GM21717 (cell line): ENCODE measurements around the gene PDYN.
"Not testable (repeated sequence)": the region's sequence is repeated elsewhere in the genome, so short reads cannot be mapped to it uniquely, and the experiment has no call there.

ENCODE experiments used
- ATAC-seq: cut with Tn5 transposase; IDR thresholded peaks from one replicate; pipeline ENCODE4 v1.9.1; 2021; ENCODE audit warnings: mild to moderate bottlenecking, moderate library complexity; ENCODE audit not compliant: unreplicated experiment

Gene PDYN

DNA sequence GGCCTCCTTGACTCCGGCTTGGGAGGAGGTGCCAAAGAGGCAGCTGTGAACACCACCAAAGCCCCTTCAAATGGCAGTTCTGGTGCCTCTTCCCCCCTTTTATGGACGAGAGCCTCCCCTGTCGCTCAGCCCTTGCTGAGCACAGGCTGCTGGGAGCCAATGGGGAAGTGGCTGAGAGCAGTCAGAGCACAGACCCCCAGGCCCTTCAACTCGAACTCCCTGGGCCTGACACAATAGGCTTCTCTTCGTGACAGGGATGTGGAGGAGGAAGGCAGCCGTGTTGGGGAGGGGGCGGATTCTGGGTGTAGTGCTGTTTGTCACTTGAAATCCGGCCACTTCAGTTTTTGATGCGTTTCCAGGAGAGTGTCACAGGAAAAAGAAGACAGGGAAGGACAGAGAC lies at the start of gene PDYN:
TSS of gene PDYN (minus strand) at position 73 of the 400 bp plus-strand sequence. CDS start 10,974 bp downstream, outside the sequence.
- ATAC-seq: no peak

DNA sequence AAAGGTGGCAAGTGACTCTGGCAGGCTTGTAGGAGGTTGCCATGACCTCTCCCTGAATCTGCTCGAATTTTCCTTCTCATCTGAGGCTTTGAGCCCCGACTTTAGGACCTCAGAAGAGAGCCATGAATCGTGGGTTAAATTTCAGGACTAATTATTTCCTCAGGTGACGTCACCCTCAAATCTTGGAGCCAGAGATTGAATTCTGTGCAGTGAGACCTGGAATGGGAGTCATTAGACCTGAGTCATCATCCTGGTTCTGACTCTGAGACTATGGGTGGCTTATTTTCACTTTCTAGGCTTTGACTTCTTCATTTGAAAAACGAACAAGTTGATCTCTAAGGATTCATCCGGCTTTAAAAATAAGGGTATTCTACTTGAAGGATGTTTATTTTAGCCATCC lies 48.5 kb upstream of the PDYN start:
- no peak for ATAC-seq

DNA sequence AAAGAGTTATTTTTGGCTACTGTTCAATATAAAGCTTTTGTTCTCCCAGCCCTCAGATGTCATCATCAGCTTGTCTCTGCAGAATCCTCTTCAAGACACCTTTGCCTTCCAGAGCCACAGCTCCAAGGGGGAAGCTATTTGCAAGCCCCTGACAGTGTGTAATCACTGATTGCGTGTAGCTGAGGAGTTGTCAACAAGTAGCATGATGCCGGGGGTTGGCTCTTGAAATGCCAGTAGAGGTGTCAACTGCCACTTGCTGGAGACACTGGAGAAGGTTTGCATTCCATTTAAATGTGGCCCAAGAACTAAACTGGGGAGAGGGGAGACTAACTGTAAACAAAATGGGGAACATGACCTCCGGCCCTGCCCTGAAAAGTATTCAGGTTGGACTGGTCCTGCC lies 44.3 kb upstream of the PDYN start:
- no peak for ATAC-seq

DNA sequence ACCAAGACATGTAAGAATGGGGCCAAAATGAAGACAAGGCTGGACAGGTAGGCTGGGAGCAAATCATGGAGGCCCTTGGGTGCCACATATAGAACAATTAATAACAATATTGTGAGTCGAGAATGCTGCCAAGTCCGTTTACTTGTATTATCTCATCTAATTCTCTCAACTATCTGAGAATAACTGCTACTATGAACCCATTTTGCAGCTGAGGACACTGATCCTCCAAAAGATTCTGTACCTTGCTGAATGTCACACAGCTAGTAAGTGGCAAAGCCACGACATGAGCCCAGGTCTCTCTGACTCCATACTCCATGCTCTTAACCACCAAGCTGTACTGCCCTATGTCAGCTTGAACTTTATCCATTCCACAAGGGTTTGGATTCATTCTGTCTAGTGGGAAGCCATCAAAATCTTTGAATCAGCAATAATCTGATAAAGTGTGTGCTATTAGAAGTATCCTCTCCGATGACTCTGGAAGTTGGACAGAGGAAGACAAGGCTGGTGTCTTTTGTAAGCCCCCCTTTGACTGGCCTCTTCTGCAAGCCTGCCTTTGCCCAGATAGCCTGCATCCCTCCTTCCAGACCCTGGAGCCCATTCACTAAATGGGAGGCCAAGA lies 43.5 kb upstream of the PDYN start:
- no peak for ATAC-seq

DNA sequence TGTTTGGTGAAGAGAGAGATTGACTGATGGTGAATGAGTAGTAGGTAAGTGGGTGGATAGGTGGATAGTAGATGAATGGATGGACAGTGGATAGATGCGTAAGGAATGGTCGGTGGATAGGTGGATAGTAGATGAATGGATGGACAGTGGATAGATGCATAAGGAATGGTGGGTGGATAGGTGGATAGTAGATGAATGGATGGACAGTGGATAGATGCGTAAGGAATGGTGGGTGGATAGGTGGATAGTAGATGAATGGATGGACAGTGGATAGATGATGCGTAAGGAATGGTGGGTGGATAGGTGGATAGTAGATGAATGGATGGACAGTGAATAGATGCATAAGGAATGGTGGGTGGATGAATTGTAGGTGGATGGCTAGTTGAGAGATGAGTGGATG lies 42.5 kb upstream of the PDYN start:
- ATAC-seq: not testable (repeated sequence)

DNA sequence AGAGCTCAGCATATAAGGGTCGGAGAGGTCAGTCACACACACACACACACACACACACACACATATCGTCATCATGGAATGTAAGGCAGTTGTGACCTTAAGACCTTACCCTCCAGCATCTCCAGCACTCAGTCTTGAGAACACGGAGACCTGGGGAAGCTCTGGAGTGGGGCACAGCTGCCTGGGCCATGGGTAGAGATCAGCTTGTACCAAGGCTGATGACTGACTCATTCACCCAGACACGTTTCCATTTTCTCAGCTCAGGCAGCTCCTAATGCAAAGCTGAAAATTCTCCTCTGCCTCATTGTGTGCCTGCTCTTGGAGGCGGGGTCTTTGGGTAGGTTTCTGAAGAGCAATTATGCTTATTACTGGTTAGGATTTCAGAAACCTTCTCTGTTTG lies 38.3 kb upstream of the PDYN start:
- no peak for ATAC-seq

DNA sequence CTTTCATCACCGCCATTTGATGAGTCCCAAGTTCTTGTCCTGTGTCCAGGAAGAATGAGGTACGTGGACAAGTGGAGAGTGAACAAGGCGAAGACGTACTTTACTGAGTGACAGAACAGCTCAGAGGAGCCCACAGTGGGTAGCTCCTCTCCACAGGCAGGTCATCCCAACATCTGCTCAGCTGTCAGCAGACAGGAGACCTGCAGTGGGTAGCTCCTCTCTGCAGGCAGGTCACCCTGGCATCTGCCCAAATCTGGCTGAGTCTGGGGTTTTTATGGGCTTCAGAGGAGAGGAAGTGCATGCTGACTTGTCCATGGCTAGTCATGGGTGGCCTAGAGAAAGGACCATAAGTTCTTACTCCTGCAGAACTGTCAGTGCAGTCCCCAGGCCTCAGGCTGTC lies 32.7 kb upstream of the PDYN start:
- ATAC-seq: no peak

DNA sequence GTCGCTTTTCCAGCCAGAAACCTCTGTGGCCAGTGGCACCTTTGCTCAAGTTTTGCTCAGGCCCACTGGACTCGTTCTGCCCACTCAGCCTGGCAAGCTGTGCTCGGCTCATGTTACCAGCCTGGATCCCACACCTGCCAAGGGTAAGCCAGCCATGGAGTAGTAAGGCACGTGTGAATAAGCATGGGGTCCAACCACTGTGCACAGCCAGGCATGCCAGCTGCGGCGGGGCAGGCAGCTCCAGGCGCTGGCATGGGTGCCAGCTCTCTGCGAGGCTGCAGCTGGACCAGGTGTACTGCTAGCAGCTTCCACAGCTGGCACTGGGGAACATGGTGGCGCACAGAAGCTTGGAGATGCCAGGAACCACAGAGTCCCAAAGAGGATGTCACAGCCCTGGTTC lies 32.1 kb upstream of the PDYN start:
- ATAC-seq: no peak

DNA sequence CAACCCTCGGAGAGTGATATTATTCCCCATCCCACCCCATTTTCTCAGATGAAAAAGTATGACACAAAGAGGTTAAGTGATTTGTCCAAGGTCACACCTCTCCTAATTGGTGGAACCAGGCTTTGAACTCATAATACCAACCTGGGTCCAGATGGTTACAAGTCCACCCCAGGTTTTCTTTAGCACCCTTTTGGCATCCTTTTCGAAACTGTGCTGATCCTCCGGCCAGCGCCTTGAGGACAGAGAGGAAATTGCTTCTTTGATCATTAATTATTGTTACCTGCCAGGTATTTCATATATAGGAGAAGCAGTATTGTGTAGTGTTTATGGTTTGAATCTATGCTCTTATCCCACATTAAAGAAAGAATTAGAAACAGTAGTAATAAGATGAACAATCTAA lies 29.3 kb upstream of the PDYN start:
- no peak for ATAC-seq

DNA sequence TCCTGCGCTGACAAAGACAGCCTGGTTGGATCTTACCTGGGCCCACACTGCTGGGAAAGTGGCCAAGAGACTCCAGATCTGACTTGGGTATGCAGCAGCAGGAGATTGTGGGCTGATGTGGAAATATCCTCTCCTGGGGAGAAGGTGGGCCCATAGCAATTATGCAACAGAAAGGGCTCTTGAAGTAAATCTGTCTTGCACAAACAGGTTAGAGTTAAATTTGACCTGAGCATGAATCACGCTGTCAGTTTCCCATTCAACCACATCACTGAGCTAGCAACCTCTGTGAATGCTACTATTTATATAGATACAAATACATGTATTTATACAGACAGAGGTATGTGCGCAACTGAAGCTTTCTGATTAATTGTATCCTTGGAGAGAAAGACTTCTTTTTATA lies 28.3 kb upstream of the PDYN start:
- ATAC-seq: no peak

DNA sequence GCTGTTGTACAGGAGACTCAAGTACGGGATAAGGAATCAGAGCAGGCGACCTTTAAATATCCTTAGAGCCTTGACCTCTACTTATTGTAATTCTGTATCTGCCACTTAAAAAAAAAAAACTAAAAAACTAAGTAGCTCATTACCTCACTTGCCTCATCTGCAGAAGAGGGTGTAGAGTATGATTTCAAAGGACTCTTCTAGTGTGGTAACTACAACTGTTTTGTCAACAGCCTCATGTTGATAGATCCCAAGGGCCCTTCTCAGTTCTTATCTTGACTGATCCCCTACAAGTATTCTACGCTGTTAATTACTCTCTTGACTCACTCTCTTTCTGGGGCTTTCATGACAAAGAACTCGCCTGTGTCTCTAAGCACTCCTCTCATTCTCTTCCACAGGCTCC lies 16.7 kb upstream of the PDYN start:
- ATAC-seq: no peak

DNA sequence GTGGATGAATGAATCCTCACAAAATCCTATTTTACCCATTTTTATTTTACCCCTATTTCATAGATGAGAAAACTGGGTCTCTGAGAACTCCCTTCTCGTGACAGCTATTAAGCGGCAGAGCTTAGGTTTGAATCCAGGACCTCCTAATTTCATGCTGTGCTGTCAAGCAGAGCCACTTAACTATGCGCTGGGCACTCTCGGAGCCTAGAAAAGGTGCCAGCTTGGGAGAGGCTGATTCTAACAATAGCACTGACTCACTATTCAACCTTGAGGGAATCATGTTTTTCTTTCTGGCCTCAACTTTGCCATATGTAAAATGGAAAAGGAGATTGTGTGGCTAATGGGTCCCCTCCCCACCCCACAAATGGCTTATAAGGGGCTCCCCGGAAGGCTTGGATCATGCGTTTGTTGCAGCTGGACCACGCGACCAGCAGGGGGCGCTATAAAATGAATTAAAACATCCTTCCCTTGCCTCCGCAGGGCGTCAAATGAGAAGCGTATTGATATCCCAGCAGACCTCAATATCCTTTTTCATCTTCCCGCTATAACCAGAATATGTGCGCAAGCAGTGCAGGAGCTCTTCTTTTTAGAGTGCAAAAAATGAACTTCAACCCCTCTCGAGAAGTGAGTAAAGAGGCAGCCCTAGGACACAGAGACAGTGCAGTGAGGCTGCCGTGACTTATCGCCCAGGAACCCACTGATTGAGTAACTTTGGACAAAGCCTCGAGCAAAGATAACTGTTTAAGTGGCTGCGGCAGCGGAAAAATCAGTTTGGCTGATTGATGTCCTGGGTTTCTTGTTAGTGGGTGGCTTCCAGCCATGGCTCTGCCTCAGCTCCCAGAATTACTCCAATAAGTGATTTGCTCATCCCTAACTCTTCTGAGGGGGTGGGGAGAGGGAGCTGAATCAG lies 12.8 kb upstream of the PDYN start:
- ATAC-seq: no peak

DNA sequence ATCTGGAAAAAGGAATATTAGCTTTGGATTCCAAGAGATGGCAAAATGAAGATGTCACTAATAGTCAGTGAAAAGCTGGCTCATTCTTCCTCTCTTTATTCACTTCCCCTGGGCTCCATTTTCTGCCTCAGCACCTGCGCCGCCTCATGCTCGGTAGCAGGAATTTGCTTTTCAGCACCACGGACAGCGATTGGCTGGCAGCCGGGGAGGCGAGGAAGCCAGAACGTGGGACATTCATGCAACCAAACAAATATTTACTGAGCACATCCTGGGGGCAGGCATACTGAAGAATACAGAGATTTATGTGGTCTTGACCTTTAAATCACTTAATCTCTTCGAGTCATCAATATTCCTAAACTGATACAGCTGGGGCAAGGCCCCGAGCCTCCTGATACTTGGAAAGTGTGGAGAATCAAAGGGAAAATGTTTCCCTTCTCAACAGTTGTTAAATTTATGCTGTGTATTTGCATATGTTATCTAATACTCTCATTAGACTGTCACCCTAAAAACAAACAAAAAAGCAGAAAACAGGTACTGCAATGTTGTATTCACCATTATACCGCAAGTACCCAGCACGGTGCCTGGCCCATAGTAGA lies 12.1 kb upstream of the PDYN start:
- no peak for ATAC-seq

DNA sequence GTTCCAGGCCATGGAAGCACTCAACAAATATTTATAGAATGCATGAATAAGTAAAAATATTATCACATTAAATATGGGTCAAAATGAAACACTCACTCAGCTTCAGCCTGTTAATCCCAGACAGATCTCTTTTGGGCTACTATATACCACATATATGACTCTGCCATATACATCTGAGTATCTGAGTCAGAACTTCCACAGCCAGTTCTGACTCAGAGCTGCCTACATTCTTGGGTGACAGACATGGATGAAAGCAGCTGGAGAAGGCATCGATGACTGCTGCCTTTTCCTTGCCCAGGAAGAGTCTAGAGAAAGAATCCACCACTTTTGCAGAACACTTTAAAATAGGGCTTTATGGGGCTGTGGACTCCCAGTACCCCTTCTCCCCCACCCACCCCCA lies 11.5 kb upstream of the PDYN start:
- no peak for ATAC-seq

DNA sequence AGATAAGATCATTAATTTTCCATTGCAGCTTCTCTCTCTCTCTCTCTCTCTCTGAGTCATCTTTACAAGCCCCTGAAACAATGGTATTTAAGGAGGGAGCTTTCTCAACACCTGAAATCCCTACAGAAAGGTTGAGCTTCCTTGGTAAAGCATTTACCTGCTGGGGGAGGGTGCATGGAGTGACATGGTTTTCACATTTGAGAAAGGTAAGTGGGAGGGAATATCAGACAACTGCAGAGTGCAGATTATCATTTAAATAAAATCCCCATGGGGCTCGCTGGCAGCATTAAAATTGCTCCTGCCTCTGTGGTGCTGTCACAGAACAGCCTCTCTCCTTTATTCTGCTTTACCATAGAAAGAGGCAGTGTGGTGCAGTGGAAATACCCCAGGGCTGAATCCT lies 10.3 kb upstream of the PDYN start:
- ATAC-seq: no peak

DNA sequence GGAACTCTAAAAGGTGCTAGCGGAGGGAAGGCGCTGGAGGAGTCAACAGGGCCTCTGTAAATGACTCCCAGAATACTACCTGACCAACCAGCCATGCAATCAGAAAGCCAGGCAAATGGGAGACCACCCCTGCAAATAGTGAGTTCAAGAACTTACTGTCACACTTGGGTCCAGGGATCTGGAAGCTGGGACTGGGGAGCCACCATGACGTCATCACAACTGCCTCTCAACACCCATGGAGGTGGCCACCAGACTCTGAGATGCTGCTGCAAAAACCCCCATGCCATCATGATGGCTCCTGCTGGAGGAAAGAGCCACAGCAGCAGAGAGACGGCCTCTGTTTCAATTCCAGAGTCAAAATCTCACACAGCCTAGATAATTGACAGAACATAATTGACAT lies 8.5 kb upstream of the PDYN start:
- ATAC-seq: no peak

DNA sequence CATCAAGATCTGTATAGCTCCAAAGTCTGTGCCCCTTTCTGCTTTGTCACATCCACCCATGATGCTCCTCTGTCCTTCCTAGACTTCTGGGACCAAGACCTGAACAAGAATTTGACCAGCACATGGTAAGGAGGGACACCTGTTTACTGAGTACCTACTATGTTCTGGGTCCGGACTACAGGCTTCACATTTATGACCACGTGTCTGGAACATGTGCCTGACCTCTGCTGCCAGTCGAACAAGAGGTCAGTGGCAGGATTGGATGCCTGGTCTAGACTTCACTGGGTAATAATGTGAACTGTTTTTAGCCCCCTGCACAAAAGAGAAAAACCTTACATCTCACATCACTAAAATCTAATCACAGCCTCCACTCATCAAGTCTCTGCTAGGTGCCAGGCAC lies 7.3 kb upstream of the PDYN start:
- ATAC-seq: no peak

DNA sequence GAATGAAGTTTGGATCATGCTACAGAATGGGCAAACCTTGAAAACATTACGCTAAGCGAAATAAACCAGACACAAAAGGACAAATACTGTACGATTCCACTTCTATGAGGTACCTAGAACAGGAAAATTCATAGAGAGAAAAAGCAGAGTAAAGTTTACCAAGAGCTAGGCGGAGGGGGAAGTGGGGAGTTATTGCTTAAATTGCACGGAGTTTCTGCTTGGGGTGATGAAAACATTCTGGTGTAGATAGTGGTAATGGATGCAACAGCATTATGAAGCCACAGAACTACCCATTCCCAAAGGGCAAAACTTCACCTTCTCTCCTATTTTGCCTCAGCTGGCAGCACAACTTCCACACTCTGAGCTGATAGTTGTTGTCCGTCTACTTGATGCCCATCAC lies 6.4 kb upstream of the PDYN start:
- no peak for ATAC-seq

DNA sequence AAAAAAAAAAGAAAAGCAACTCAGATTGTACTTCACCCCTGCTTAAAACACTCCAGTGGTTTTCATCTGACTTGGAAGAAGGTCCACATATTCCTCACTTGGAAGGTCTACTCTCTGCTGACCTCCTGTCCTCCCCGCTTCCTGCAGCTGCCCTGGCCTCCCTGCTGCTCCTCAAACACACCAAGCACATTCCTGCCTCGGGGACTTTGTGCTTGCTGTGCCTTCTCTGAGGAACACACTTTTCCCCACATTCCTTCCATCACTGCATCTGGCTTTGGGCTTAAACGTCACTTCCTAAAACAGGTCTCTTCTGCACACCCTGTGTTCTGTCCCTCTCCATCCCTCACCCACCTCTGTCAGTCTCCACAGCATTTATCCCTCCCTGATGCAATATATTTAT lies 4.9 kb upstream of the PDYN start:
- no peak for ATAC-seq

DNA sequence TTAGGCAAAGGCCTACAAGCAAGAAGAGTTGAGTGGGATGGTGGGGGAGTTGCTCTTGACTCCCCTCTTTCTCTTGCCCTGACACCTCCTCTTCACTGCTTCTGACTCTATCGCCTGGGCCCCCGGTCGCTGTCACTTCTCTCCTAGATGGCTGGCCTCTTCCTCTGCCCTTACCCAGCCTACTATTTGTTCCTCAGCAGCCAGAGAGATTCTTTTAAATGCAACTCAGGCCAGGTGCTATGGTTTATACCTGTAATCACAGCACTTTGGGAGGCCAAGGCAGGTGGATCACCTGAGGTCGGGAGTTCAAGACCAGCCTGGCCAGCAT lies 4.3 kb upstream of the PDYN start:
- no peak for ATAC-seq

DNA sequence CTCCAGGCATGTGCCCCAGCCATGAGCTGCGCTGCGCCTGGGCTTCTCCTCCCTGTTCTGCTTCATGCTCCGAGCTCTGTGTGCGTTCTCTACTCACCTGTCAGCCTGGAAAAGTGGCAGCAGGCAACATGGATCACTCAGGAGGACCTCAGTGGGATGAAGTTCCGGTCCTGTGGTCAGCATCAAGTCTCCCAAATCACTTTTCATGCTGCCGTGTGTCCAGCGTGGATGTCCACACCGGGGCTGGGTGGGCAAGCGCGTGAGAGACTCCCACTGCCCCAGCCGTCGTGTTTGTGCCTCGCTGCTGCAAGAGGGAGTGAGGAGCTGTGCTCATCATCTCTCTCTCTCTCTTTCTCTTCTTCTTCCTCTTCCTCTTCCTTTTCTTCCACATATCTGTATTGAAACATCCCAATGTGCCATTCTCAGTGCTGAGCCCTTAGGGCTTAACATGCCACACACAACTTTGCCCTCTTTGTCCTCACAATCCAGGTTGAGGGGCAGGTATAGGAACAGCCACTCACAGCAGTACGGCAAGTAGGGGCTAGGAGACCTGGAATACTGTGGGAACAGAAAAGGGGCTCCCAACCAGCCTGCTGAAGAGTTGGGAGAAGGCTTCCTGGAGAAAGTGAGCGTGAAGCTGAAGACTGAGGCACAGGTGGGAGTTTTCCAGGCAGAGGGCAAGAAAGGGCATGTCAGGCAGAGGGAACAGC lies 3.8 kb upstream of the PDYN start:
- no peak for ATAC-seq
